Astrocyte of the cerebellum (primary cell): ENCODE data around the gene CHCHD1.

ENCODE experiments used
- DNase-seq: peaks from one replicate; pipeline ENCODE4 v3.0.0-alpha.2; 2011; ENCODE audit warnings: low read depth
- H3K4me3 ChIP-seq: 2 replicates; pipeline ENCODE4 v1.5.1; 2011; ENCODE audit warnings: mild to moderate bottlenecking, low read depth, low read length, moderate library complexity
- in situ Hi-C: cut with HindIII; loops from 2 replicates; pipeline ENCODE4 v1.10.0; 2017; ENCODE audit warnings: low sequenced_read_pairs
- TF ChIP-seq, protein P1 (sequence below): IDR thresholded peaks from 2 replicates; pipeline ENCODE4 v1.5.1; 2012; ENCODE audit warnings: low read length, low read depth, moderate library complexity, mild to moderate bottlenecking; ENCODE audit errors: missing control alignments

CHCHD1 gene

GRCh38 chr10:73809061-73809818 is 27.4 kb downstream of the CHCHD1 start:
- DNase-seq = no peak
- in situ Hi-C loops = no loop called here
- TF ChIP-seq, protein P1, sequence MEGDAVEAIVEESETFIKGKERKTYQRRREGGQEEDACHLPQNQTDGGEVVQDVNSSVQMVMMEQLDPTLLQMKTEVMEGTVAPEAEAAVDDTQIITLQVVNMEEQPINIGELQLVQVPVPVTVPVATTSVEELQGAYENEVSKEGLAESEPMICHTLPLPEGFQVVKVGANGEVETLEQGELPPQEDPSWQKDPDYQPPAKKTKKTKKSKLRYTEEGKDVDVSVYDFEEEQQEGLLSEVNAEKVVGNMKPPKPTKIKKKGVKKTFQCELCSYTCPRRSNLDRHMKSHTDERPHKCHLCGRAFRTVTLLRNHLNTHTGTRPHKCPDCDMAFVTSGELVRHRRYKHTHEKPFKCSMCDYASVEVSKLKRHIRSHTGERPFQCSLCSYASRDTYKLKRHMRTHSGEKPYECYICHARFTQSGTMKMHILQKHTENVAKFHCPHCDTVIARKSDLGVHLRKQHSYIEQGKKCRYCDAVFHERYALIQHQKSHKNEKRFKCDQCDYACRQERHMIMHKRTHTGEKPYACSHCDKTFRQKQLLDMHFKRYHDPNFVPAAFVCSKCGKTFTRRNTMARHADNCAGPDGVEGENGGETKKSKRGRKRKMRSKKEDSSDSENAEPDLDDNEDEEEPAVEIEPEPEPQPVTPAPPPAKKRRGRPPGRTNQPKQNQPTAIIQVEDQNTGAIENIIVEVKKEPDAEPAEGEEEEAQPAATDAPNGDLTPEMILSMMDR = no peak
- H3K4me3 ChIP-seq = no peak overlapping the region

DNA sequence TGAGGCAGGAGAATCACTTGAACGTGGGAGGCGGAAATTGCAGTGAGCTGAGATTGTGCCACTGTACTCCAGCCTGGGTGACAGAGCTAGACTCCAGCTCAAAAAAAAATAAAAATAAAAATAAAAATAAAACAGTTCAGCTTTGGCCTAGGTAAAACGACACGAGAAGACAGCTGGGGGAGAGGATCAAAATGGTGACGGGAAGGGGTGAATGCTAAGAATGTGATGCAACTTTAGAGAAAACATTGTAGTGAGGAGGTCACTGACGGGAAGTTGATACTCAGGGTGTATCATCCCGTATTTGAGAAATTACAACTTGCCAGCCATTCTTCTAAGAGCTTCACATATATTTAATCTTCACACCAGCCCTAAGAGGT is 28.5 kb downstream of the CHCHD1 start:
- peak overlapping the region; percentile 79 for H3K4me3 ChIP-seq
- in situ Hi-C loops = loop anchor here (5.0 kb wide), 1 partner anchor 37 kb away; no protein-coding TSS in a partner anchor
- DNase-seq = no peak
- TF ChIP-seq, protein P1 = no peak

DNA sequence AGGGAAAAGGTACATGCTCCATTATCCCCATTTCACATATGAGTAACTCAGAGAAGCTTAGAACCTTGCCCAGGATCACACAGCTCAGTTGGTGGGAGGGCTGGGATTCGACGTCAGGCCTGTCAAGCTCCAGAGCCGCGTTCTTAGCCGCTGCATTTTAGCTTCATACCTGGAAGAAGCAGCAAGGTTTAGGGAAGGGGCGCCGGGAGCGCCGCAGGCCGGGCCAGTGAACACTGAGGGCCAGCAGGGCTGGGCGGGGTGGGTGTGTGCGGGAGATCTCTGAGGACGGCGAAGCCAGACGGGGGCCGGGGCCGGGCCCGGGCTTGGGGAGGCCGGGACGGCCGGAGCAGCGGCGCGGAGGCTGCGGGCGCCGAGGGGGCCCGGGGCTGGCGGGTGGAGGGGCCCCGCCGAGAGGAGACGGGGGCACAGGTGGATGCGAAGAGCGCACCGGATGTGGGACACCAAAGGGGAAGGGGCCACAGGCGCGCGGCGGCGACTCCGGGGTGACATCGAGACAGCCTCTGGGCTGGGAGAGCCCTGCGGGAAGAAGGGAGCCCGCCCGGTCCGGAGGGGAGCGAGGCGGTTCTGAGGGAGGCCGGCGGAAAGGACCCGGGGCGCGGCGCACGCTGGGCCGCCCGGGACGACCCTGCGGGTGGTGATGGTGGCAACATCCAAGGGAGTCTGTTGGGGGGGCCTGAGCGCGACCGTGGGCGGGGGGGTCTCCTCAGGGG is 29.1 kb downstream of the CHCHD1 start:
- no peak for DNase-seq
- TF ChIP-seq, protein P1 = no peak
- in situ Hi-C loops = loop anchor here (5.0 kb wide), 1 partner anchor 36 kb away; no protein-coding TSS in a partner anchor
- H3K4me3 ChIP-seq = peak overlapping the region; percentile 79

GRCh38 chr10:73812657-73813056 is 30.8 kb downstream of the CHCHD1 start:
- TF ChIP-seq, protein P1 = no peak
- in situ Hi-C loops = loop anchor here (5.0 kb wide), 1 partner anchor 35 kb away; no protein-coding TSS in a partner anchor
- no peak for DNase-seq
- H3K4me3 ChIP-seq = no peak overlapping the region

- in situ Hi-C loops = loop anchor here (5.0 kb wide), 1 partner anchor 34 kb away; no protein-coding TSS in a partner anchor
- no peak overlapping the region for H3K4me3 ChIP-seq
- TF ChIP-seq, protein P1 = no peak
- DNase-seq = no peak
Observed at GRCh38 chr10:73813333-73813732, 31.5 kb downstream of the CHCHD1 start.

DNA sequence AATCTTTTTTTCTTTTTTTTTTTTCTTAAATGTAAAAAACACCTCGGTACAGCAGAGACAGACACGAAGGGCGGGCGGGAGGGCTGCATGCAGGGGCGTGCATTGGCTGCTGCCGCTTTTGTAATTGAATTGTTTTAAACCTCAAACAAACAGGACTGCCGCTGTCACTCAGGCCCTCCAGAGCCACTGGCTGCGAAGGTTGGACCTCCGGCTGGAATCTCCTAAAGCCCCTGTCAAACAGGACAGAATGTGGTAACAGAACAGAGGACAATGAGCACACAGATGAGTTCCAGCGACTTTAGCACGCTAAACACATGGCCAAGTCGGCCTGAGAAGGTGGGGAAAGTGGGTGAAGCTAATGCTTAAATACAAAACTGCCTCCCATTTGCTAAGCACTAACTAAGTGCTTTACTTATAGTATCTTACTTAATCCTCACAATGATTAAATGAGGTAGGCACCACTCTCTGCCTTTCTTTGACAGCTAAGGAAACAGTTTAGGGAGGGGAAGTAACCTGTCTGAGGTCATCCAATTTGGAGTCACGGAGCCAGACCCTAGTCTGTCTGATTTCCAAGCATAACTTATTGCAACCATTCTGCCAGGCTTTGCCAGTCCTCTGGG is 32.5 kb downstream of the CHCHD1 start:
- DNase-seq = no peak
- TF ChIP-seq, protein P1 = no peak
- H3K4me3 ChIP-seq = no peak overlapping the region
- in situ Hi-C loops = loop anchor here (5.0 kb wide), 1 partner anchor 33 kb away; no protein-coding TSS in a partner anchor
